A549 (cell line): Measurements from ENCODE around the gene CTNNA1. TPM values are rescaled to one million over a fixed set of nuclear protein-coding genes. Genes with fewer than 3 reads are reported as not detected.

Experiments used
- ATAC-seq, 2 experiments: fragments of 200-7000 bp in 1 of 2; fragments of >200 bp in 1 of 2; cut with Nextera tagmentation in 1 of 2; cut with Tn5 transposase in 1 of 2; 3 replicates each; pipeline versions ENCODE4 v1.8.0 to v1.9.1; 2018 to 2020; ENCODE audit warnings: mild to moderate bottlenecking in 1 of 2, moderate library complexity in 1 of 2
- CTCF ChIA-PET: fragments of 300-600 bp; sonication (Branson Sonifier 250); formaldehyde crosslinking; extraction: SDS; loops from one replicate; lab custom pipeline; 2021; ENCODE audit warnings: antibody characterized with exemption, inconsistent platforms; lab: Yijun Ruan, JAX
- POLR2A ChIA-PET: fragments of 350-600 bp; formaldehyde crosslinking; extraction: SDS; loops from one replicate; lab custom pipeline; 2021; ENCODE audit warnings: antibody characterized with exemption, inconsistent platforms; lab: Yijun Ruan, JAX
- DNase-seq, 2 experiments: peaks; one replicate each; pipeline versions ENCODE4 v3.0.0 to v3.0.0-alpha.2; 2011 to 2016; ENCODE audit warnings: low read depth in 1 of 2, low spot score in 1 of 2
- FAIRE-seq: peaks from 2 replicates; lab custom pipeline; 2011; peaks lifted over from hg19 to GRCh38; lab: Jason Lieb, UNC
- H3K27ac ChIP-seq, 2 experiments: fragments of >200 bp; sonication (Bioruptor Twin); formaldehyde crosslinking; 3 replicates each; pipeline ENCODE4 v1.5.1; 2016 to 2017
- H3K4me1 ChIP-seq: fragments of >200 bp; sonication (Bioruptor Twin); formaldehyde crosslinking; 3 replicates; pipeline ENCODE4 v1.6.1; 2016
- H3K4me2 ChIP-seq: fragments of >200 bp; sonication (Bioruptor Twin); formaldehyde crosslinking; 3 replicates; pipeline ENCODE4 v1.6.1; 2016
- H3K4me3 ChIP-seq: fragments of >200 bp; sonication (Bioruptor Twin); formaldehyde crosslinking; 3 replicates; pipeline ENCODE4 v1.5.1; 2016
- H3K9me3 ChIP-seq: fragments of >200 bp; sonication (Bioruptor Twin); formaldehyde crosslinking; 3 replicates; pipeline ENCODE4 v1.6.1; 2016
- ATOH8 ChIP-seq: fragments of 250-450 bp; sonication (Bioruptor Pico); IDR thresholded peaks from 2 replicates; pipeline ENCODE4 v1.5.0; 2020; ENCODE audit warnings: low read depth, mild to moderate bottlenecking, moderate library complexity
- BCL3 ChIP-seq: fragments of >200 bp; sonication (Bioruptor Twin); formaldehyde crosslinking; IDR thresholded peaks from 3 replicates; pipeline ENCODE4 v1.6.1; 2016
- BHLHE40 ChIP-seq: IDR thresholded peaks from 2 replicates; pipeline ENCODE4 v1.6.1; 2012; ENCODE audit warnings: low read depth, low read length, inconsistent platforms
- CBX8 ChIP-seq: fragments of 200-600 bp; sonication (generic); IDR thresholded peaks from 2 replicates; pipeline ENCODE4 v1.6.1; 2016
- CEBPB ChIP-seq, 2 experiments: fragments of >200 bp in 1 of 2; sonication (Bioruptor Twin) in 1 of 2; formaldehyde crosslinking in 1 of 2; IDR thresholded peaks; 2 replicates each; pipeline ENCODE4 v1.6.1; 2012 to 2016
- CHD2 ChIP-seq: fragments of 150-350 bp; IDR thresholded peaks from 2 replicates; pipeline ENCODE4 v1.6.1; 2014; ENCODE audit warnings: low read length; ENCODE audit not compliant: partially characterized antibody
- E2F6 ChIP-seq: IDR thresholded peaks from 2 replicates; pipeline ENCODE4 v1.6.1; 2012; ENCODE audit warnings: low read depth, borderline replicate concordance
- EHMT2 ChIP-seq: fragments of 200-600 bp; sonication (generic); IDR thresholded peaks from 2 replicates; pipeline ENCODE4 v1.6.1; 2016; ENCODE audit warnings: antibody characterized with exemption, low read depth, mild to moderate bottlenecking, moderate library complexity
- EP300 ChIP-seq, 2 experiments: fragments of >200 bp; sonication (Bioruptor Twin); formaldehyde crosslinking; IDR thresholded peaks; 2 replicates in 1 of 2; 3 replicates in 1 of 2; pipeline ENCODE4 v1.6.1; 2016 to 2017
- FOXS1 ChIP-seq: fragments of 250-450 bp; sonication (Bioruptor Pico); IDR thresholded peaks from 2 replicates; pipeline ENCODE4 v1.5.0; 2020; ENCODE audit warnings: mild to moderate bottlenecking, moderate library complexity
- GATA3 ChIP-seq: IDR thresholded peaks from 2 replicates; pipeline ENCODE4 v1.6.1; 2012; ENCODE audit warnings: borderline replicate concordance
- HES2 ChIP-seq: fragments of >200 bp; sonication (Bioruptor Twin); formaldehyde crosslinking; IDR thresholded peaks from 2 replicates; pipeline ENCODE4 v1.6.1; 2016
- HEYL ChIP-seq: fragments of 250-450 bp; sonication (Bioruptor Pico); IDR thresholded peaks from 2 replicates; pipeline ENCODE4 v1.8.0; 2021; ENCODE audit warnings: mild to moderate bottlenecking, moderate library complexity
- HMGXB4 ChIP-seq: fragments of 250-450 bp; sonication (Bioruptor Pico); IDR thresholded peaks from 2 replicates; pipeline ENCODE4 v1.5.0; 2021; ENCODE audit warnings: mild to moderate bottlenecking, moderate library complexity, borderline replicate concordance
- HOXB13 ChIP-seq: fragments of 250-450 bp; sonication (Bioruptor Pico); IDR thresholded peaks from 2 replicates; pipeline ENCODE4 v1.5.0; 2020; ENCODE audit warnings: low read depth, mild to moderate bottlenecking, moderate library complexity
- JUN ChIP-seq, 2 experiments: fragments of >200 bp; sonication (Bioruptor Twin); formaldehyde crosslinking; IDR thresholded peaks; 2 replicates in 1 of 2; 3 replicates in 1 of 2; pipeline ENCODE4 v1.6.1; 2016 to 2017
- JUNB ChIP-seq: fragments of >200 bp; sonication (Bioruptor Twin); formaldehyde crosslinking; IDR thresholded peaks from 2 replicates; pipeline ENCODE4 v1.6.1; 2016
- MAFK ChIP-seq: fragments of 450-650 bp; IDR thresholded peaks from 2 replicates; pipeline ENCODE4 v1.6.1; 2014; ENCODE audit not compliant: partially characterized antibody
- MAX ChIP-seq: IDR thresholded peaks from 2 replicates; pipeline ENCODE4 v1.6.1; 2012
- NPAS2 ChIP-seq: fragments of 250-450 bp; sonication (Bioruptor Pico); IDR thresholded peaks from 2 replicates; pipeline ENCODE4 v1.8.0; 2022; ENCODE audit warnings: mild to moderate bottlenecking, moderate library complexity, borderline replicate concordance
- POLR2AphosphoS2 ChIP-seq: conservative IDR thresholded peaks from 2 replicates; pipeline ENCODE4 v1.6.1; 2012; ENCODE audit warnings: low read length, improper control_type of control experiment, inconsistent platforms
- RAD21 ChIP-seq, 2 experiments: fragments of >200 bp in 1 of 2; sonication (Bioruptor Twin) in 1 of 2; formaldehyde crosslinking in 1 of 2; IDR thresholded peaks in 1 of 2; conservative IDR thresholded peaks in 1 of 2; 2 replicates in 1 of 2; 3 replicates in 1 of 2; pipeline ENCODE4 v1.6.1; 2012 to 2018; ENCODE audit warnings: inconsistent platforms in 1 of 2
- RFX5 ChIP-seq: fragments of 450-650 bp; IDR thresholded peaks from 2 replicates; pipeline ENCODE4 v1.7.1; 2014; ENCODE audit warnings: antibody characterized with exemption, mild to moderate bottlenecking, moderate library complexity
- RNF2 ChIP-seq: fragments of 200-600 bp; sonication (generic); IDR thresholded peaks from 2 replicates; pipeline ENCODE4 v1.6.1; 2016; ENCODE audit warnings: low read depth, mild to moderate bottlenecking, antibody characterized with exemption, moderate library complexity, borderline replicate concordance
- TFCP2L1 ChIP-seq: fragments of 250-450 bp; sonication (Bioruptor Pico); IDR thresholded peaks from 2 replicates; pipeline ENCODE4 v1.5.0; 2021; ENCODE audit warnings: mild to moderate bottlenecking
- ZFP36 ChIP-seq: fragments of 450-650 bp; IDR thresholded peaks from 2 replicates; pipeline ENCODE4 v1.6.1; 2014; ENCODE audit warnings: borderline replicate concordance; ENCODE audit not compliant: partially characterized antibody
- WGBS: methylation state at CpG from one replicate; pipeline ENCODE4 v1.1.6; 2017; ENCODE audit errors: missing lambda C conversion rate; 5-methylcytosine and 5-hydroxymethylcytosine counted together
- polyA plus RNA-seq, 4 experiments: library from polyadenylated mRNA; depleted of rRNA in 3 of 4; stranded (reverse); fragments of >200 nt; fragmentation: RNase III in 1 of 4; extraction: RNeasy Plus Mini Kit Qiagen cat#74134 plus additional on column Dnase treatment in 1 of 4; gene quantifications; 2 replicates in 3 of 4; 3 replicates in 1 of 4; pipeline ENCODE4 v1.2.3, GENCODE V29; 2011 to 2017

CTNNA1 gene
- polyA plus RNA-seq, 2 of the 4 experiments (the other 2 are of a cell fraction), result 154 to 184 TPM

- ATAC-seq (no peak), DNase-seq (no peak), FAIRE-seq (no peak)
- peaks cover 42% of the 10 kb centered on the region for H3K4me1 ChIP-seq
- no peak for TF ChIP-seq RFX5
- no peak for TF ChIP-seq E2F6
- no peak for TF ChIP-seq EHMT2
- TF ChIP-seq CHD2, result no peak
- TF ChIP-seq HES2, result no peak
- TF ChIP-seq HMGXB4 (CRISPR knock-in tag), result no peak
- TF ChIP-seq FOXS1 (CRISPR knock-in tag), result no peak
- no peak for TF ChIP-seq CBX8
- TF ChIP-seq TFCP2L1, result no peak
- TF ChIP-seq RAD21 (conservative IDR thresholded peaks at IDR 0.05 in 1 of 2, IDR thresholded peaks at IDR 0.05 in 1 of 2), result no peak
- no peak for TF ChIP-seq RNF2
- no peak for TF ChIP-seq MAX
- TF ChIP-seq EP300 (IDR thresholded peaks at IDR 0.05), result no peak
- no peak for TF ChIP-seq POLR2AphosphoS2
- H3K4me2 ChIP-seq, result peak overlapping the region; percentile 54
- H3K27ac ChIP-seq, result no peak overlapping the region
- 93% methylated on average over 4 of the region's 4 CpGs for WGBS
- POLR2A ChIA-PET, result no interaction called here
- no peak overlapping the region for H3K4me3 ChIP-seq
- H3K9me3 ChIP-seq, result no peaks in the 10 kb centered on the region
- CTCF ChIA-PET, result interaction anchor here (0.7 to 1.7 kb wide), 2 partner anchors 9 to 18 kb away, joined by 3 to 5 read pairs; no protein-coding TSS in a partner anchor
Observed at GRCh38 chr5:138844125-138844461, 90.9 kb downstream of the CTNNA1 start.

GRCh38 chr5:138844812-138845513, 91.7 kb downstream of the CTNNA1 start:
- FAIRE-seq, result peak; percentile 46
- H3K4me2 ChIP-seq, result peak overlapping the region; percentile 54
- CTCF ChIA-PET, result interaction anchor here (0.7 to 1.7 kb wide), 6 partner anchors 10 to 65 kb away, joined by 3 to 5 read pairs (median 3); no protein-coding TSS in a partner anchor
- TF ChIP-seq CEBPB (IDR thresholded peaks at IDR 0.05), result no peak
- TF ChIP-seq NPAS2, result no peak
- TF ChIP-seq GATA3, result no peak
- TF ChIP-seq HEYL, result no peak
- no peak for TF ChIP-seq JUN (IDR thresholded peaks at IDR 0.05)
- TF ChIP-seq JUNB, result no peak
- no peak for TF ChIP-seq MAX
- TF ChIP-seq FOXS1 (CRISPR knock-in tag), result no peak
- no peak for TF ChIP-seq CHD2
- TF ChIP-seq HES2, result no peak
- TF ChIP-seq BHLHE40, result no peak
- no peak for TF ChIP-seq HOXB13 (CRISPR knock-in tag)
- no peak for TF ChIP-seq BCL3
- no peak for TF ChIP-seq MAFK
- TF ChIP-seq ATOH8, result no peak
- no peak for TF ChIP-seq ZFP36
- TF ChIP-seq, all 56 proteins: peak for 0
- Histone ChIP-seq H3K4me3 (no peak overlapping the region), H3K27ac (no peak overlapping the region), H3K4me1 (peaks cover 51% of the 10 kb centered on the region), H3K9me3 (no peaks in the 10 kb centered on the region)
- no peak for DNase-seq
- POLR2A ChIA-PET, result no interaction called here
- WGBS, result 24% methylated on average over 6 of the region's 6 CpGs
- peak; percentile 50 to 78; a peak in 4 of 6 replicates for ATAC-seq
